Endodermal cell (in vitro differentiated cells): ENCODE results near the gene SIRT2. TPM values are rescaled to one million over a fixed set of nuclear protein-coding genes. Genes with fewer than 3 reads are reported as not detected.
A peak's percentile ranks its signal among the peaks of the same experiment; 100 is the strongest.

Experiments
- DNase-seq: peaks from one replicate; pipeline ENCODE4 v3.0.0-alpha.2; 2017
- H3K27ac ChIP-seq: 2 replicates; pipeline ENCODE4 v1.5.1; 2013; ENCODE audit warnings: mild to moderate bottlenecking, low read depth, low read length, moderate library complexity
- H3K27me3 ChIP-seq: 2 replicates; pipeline ENCODE4 v1.6.1; 2013; ENCODE audit warnings: mild to moderate bottlenecking, low read length, moderate library complexity; ENCODE audit not compliant: insufficient read depth, control insufficient read depth, poor library complexity, severe bottlenecking
- H3K36me3 ChIP-seq: 2 replicates; pipeline ENCODE4 v1.7.0; 2013; ENCODE audit warnings: mild to moderate bottlenecking, low read length, moderate library complexity; ENCODE audit not compliant: control insufficient read depth, insufficient read depth
- H3K4me1 ChIP-seq: one replicate; pipeline ENCODE4 v1.7.0; 2013; ENCODE audit warnings: low read length; ENCODE audit not compliant: control insufficient read depth, insufficient read depth
- H3K4me3 ChIP-seq: 2 replicates; pipeline ENCODE4 v1.5.1; 2013; ENCODE audit warnings: mild to moderate bottlenecking, low read length, moderate library complexity
- H3K9ac ChIP-seq: 2 replicates; pipeline ENCODE4 v1.6.1; 2013; ENCODE audit warnings: mild to moderate bottlenecking, low read length, moderate library complexity; ENCODE audit not compliant: poor library complexity, severe bottlenecking; ENCODE audit errors: extremely low read depth
- H3K9me3 ChIP-seq: 2 replicates; pipeline ENCODE4 v1.6.1; 2013; ENCODE audit warnings: mild to moderate bottlenecking, low read length, moderate library complexity; ENCODE audit not compliant: control insufficient read depth
- H3K27ac Mint-ChIP-seq: 2 replicates; pipeline ENCODE4 v1.8.0; 2020; ENCODE audit warnings: mixed read lengths
- H3K27me3 Mint-ChIP-seq: 2 replicates; pipeline ENCODE4 v1.8.0; 2021; ENCODE audit warnings: mild to moderate bottlenecking, mixed read lengths; ENCODE audit not compliant: insufficient read depth
- H3K36me3 Mint-ChIP-seq: 2 replicates; pipeline ENCODE4 v1.8.0; 2020; ENCODE audit warnings: low read depth, mixed read lengths
- H3K4me1 Mint-ChIP-seq: 2 replicates; pipeline ENCODE4 v1.8.0; 2020; ENCODE audit warnings: mixed read lengths
- H3K4me3 Mint-ChIP-seq: 2 replicates; pipeline ENCODE4 v1.8.0; 2020; ENCODE audit warnings: mild to moderate bottlenecking, moderate library complexity, mixed read lengths
- H3K9me3 Mint-ChIP-seq: 2 replicates; pipeline ENCODE4 v1.8.0; 2020; ENCODE audit warnings: mild to moderate bottlenecking, mixed read lengths
- CTCF ChIP-seq: fragments of 200-600 bp; sonication (generic); conservative IDR thresholded peaks from 2 replicates; pipeline ENCODE4 v1.5.0; 2021; ENCODE audit warnings: antibody characterized with exemption, mild to moderate bottlenecking
- WGBS, 2 experiments: methylation state at CpG; one replicate each; pipeline versions ENCODE4 v1.1.5 to v1.1.7; 2013; ENCODE audit warnings: missing lambda C conversion rate in 2 of 2, mixed read lengths in 1 of 2; ENCODE audit not compliant: insufficient coverage in 1 of 2, insufficient read length in 1 of 2; 5-methylcytosine and 5-hydroxymethylcytosine counted together
- total RNA-seq, 2 donors: library from RNA; stranded (reverse); fragmentation: NEBNext Ultra II Directional in 1 of 2; extraction: Animal tissue kit (Norgen Biotek cat#: 25700) in 1 of 2; gene quantifications; 2 replicates in 1 of 2; 3 replicates in 1 of 2; pipeline ENCODE4 v1.2.1, GENCODE V29; 2021

Gene SIRT2
- total RNA-seq, 2 donors from 2014 or later = 10.4 to 13.7 TPM

- Mint-ChIP-seq H3K4me1 (no peaks in the 10 kb centered on the region), H3K36me3 (peaks cover 61% of the 10 kb centered on the region), H3K9me3 (no peaks in the 10 kb centered on the region), H3K4me3 (no peak overlapping the region), H3K27ac (no peak overlapping the region), H3K27me3 (no peaks in the 10 kb centered on the region)
- peaks cover 60% of the 10 kb centered on the region for H3K36me3 ChIP-seq
- no peak overlapping the region for H3K27ac ChIP-seq
- 94 to 100% methylated on average over 2 to 7 of the region's 8 CpGs for WGBS, 2 experiments
- no peak for TF ChIP-seq CTCF
- no peak overlapping the region for H3K9ac ChIP-seq
- H3K9me3 ChIP-seq = no peaks in the 10 kb centered on the region
- no peaks in the 10 kb centered on the region for H3K4me1 ChIP-seq
- H3K27me3 ChIP-seq = no peaks in the 10 kb centered on the region
- no peak for DNase-seq
- H3K4me3 ChIP-seq = no peak overlapping the region
Measured at GRCh38 chr19:38836159-38836982, 63.0 kb downstream of the SIRT2 start.

GRCh38 chr19:38834590-38834989, 64.8 kb downstream of the SIRT2 start:
- H3K4me1 ChIP-seq = no peaks in the 10 kb centered on the region
- no peak overlapping the region for H3K9ac ChIP-seq
- H3K36me3 ChIP-seq = peaks cover 48% of the 10 kb centered on the region
- H3K4me3 ChIP-seq = no peak overlapping the region
- H3K27me3 ChIP-seq = no peaks in the 10 kb centered on the region
- no peak for DNase-seq
- no peak overlapping the region for H3K27ac ChIP-seq
- no peaks in the 10 kb centered on the region for H3K9me3 Mint-ChIP-seq
- no peak overlapping the region for H3K4me3 Mint-ChIP-seq
- TF ChIP-seq CTCF = no peak
- no peak overlapping the region for H3K27ac Mint-ChIP-seq
- peaks cover 56% of the 10 kb centered on the region for H3K36me3 Mint-ChIP-seq
- H3K9me3 ChIP-seq = no peaks in the 10 kb centered on the region
- H3K27me3 Mint-ChIP-seq = no peaks in the 10 kb centered on the region
- WGBS, 2 experiments = 98 to 100% methylated on average over 5 to 6 of the region's 6 CpGs
- peaks cover 6% of the 10 kb centered on the region for H3K4me1 Mint-ChIP-seq

GRCh38 chr19:38834104-38834490, 65.3 kb downstream of the SIRT2 start:
- no peak for DNase-seq
- no peaks in the 10 kb centered on the region for H3K9me3 Mint-ChIP-seq
- H3K36me3 Mint-ChIP-seq = peaks cover 51% of the 10 kb centered on the region
- H3K4me3 Mint-ChIP-seq = no peak overlapping the region
- peak overlapping the region; percentile 52 for H3K27ac Mint-ChIP-seq
- Histone ChIP-seq H3K4me3 (no peak overlapping the region), H3K4me1 (no peaks in the 10 kb centered on the region), H3K9me3 (no peaks in the 10 kb centered on the region), H3K36me3 (peaks cover 44% of the 10 kb centered on the region), H3K27me3 (no peaks in the 10 kb centered on the region), H3K9ac (no peak overlapping the region), H3K27ac (no peak overlapping the region)
- peaks cover 6% of the 10 kb centered on the region for H3K4me1 Mint-ChIP-seq
- 96% methylated on average over 4 of the region's 4 CpGs; no CpG with 5 or more reads in 1 of the 2 experiments for WGBS, 2 experiments
- H3K27me3 Mint-ChIP-seq = no peaks in the 10 kb centered on the region
- TF ChIP-seq CTCF = no peak
